Memory B cell (primary cell): ENCODE measurements around the gene NOP14.
"Not testable (repeated sequence)": the region's sequence is repeated elsewhere in the genome, so short reads cannot be mapped to it uniquely, and the experiment has no call there.

Source experiments
- ATAC-seq: fragments of 150-1000 bp; cut with Tn5 transposase; 2 replicates; pipeline ENCODE4 v1.10.0; 2021; ENCODE audit warnings: low read depth, mild to moderate bottlenecking, moderate library complexity
- DNase-seq, 2 donors: peaks; one replicate each; pipeline ENCODE4 v3.0.0; 2022; ENCODE audit warnings: low spot score in 2 of 2
- H3K27ac Mint-ChIP-seq: one replicate; pipeline ENCODE4 v1.8.0; 2022; ENCODE audit warnings: mild to moderate bottlenecking, moderate library complexity, mixed read lengths
- H3K27me3 Mint-ChIP-seq: one replicate; pipeline ENCODE4 v1.8.0; 2022; ENCODE audit warnings: mixed read lengths
- H3K36me3 Mint-ChIP-seq: one replicate; pipeline ENCODE4 v1.8.0; 2022; ENCODE audit warnings: mild to moderate bottlenecking, mixed read lengths
- H3K4me1 Mint-ChIP-seq: one replicate; pipeline ENCODE4 v1.8.0; 2022; ENCODE audit warnings: mixed read lengths
- H3K4me3 Mint-ChIP-seq: one replicate; pipeline ENCODE4 v1.8.0; 2022; ENCODE audit warnings: mild to moderate bottlenecking, moderate library complexity, mixed read lengths
- H3K9me3 Mint-ChIP-seq: one replicate; pipeline ENCODE4 v1.8.0; 2022; ENCODE audit warnings: mixed read lengths

The NOP14 gene

DNA sequence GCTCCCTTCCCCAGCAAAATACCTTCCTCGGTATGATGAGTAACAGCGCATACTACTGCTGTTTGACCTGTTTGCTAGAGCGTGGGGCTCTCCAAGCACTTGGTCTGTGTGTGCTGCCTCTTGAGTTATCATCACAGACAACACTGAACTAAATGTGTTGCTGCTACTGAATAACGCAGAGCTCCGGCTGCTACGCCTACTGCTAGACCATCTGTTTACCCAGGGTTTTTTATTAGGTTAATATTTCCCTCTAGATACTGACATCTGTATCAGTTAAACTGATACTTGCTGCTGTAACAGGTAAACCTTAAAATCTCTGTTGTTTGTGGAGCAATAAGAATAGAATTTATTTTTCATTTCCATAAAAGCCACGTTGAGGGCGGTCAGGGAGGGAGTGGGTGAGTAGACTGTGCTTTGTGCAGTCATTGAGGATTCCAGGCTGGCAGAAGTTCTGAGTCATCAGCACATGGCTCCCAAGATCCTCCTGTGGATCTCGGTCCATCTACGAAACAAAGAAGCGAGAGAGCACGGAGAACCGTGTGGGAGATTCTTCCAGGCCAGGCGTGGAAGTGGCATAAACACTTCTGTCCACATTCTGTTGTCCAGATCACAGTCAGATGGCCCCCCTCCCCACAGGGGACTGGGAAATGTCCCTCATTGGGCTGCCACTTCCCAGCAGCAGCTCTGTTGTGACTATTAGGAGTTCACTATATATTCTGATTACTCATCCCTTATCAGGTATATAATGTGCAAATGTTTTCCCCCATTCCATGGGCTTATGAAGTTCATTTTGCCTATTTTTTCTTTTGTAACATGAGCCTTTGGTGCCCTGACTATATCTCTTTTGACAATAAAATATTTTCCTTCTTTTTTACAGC lies 14.2 kb upstream of the NOP14 start:
- DNase-seq (no peak), ATAC-seq (no peak)
- peaks cover 3% of the 10 kb centered on the region for H3K9me3 Mint-ChIP-seq
- H3K27ac Mint-ChIP-seq, result no peak overlapping the region
- peaks cover 2% of the 10 kb centered on the region for H3K27me3 Mint-ChIP-seq
- peaks cover 2% of the 10 kb centered on the region for H3K36me3 Mint-ChIP-seq
- peaks cover 8% of the 10 kb centered on the region for H3K4me1 Mint-ChIP-seq
- H3K4me3 Mint-ChIP-seq, result no peak overlapping the region

GRCh38 chr4:2971275-2971674 lies 8.1 kb upstream of the NOP14 start:
- DNase-seq, result no peak
- Mint-ChIP-seq H3K4me3 (no peak overlapping the region), H3K27ac (no peak overlapping the region), H3K27me3 (peaks cover 2% of the 10 kb centered on the region), H3K9me3 (no peaks in the 10 kb centered on the region), H3K4me1 (peaks cover 5% of the 10 kb centered on the region), H3K36me3 (no peaks in the 10 kb centered on the region)
- ATAC-seq, result no peak

- H3K27me3 Mint-ChIP-seq, result no peaks in the 10 kb centered on the region
- peaks cover 9% of the 10 kb centered on the region for H3K4me1 Mint-ChIP-seq
- H3K36me3 Mint-ChIP-seq, result no peaks in the 10 kb centered on the region
- H3K9me3 Mint-ChIP-seq, result no peaks in the 10 kb centered on the region
- DNase-seq (no peak), ATAC-seq (no peak)
- H3K27ac Mint-ChIP-seq, result no peak overlapping the region
- H3K4me3 Mint-ChIP-seq, result no peak overlapping the region
These were observed 5.2 kb upstream of the NOP14 start for GRCh38 chr4:2968381-2968780.

GRCh38 chr4:2965262-2965661 lies 2.1 kb upstream of the NOP14 start:
- DNase-seq (no peak), ATAC-seq (no peak)
- Mint-ChIP-seq H3K36me3 (no peaks in the 10 kb centered on the region), H3K4me1 (peaks cover 15% of the 10 kb centered on the region), H3K4me3 (peak overlapping the region; percentile 27), H3K27ac (no peak overlapping the region), H3K9me3 (no peaks in the 10 kb centered on the region), H3K27me3 (no peaks in the 10 kb centered on the region)

GRCh38 chr4:2964706-2965258 lies 1.6 kb upstream of the NOP14 start:
- H3K4me3 Mint-ChIP-seq, result peak overlapping the region; percentile 89
- H3K9me3 Mint-ChIP-seq, result no peaks in the 10 kb centered on the region
- DNase-seq (no peak), ATAC-seq (no peak)
- no peaks in the 10 kb centered on the region for H3K36me3 Mint-ChIP-seq
- H3K27ac Mint-ChIP-seq, result no peak overlapping the region
- H3K4me1 Mint-ChIP-seq, result peaks cover 15% of the 10 kb centered on the region
- no peaks in the 10 kb centered on the region for H3K27me3 Mint-ChIP-seq

DNA sequence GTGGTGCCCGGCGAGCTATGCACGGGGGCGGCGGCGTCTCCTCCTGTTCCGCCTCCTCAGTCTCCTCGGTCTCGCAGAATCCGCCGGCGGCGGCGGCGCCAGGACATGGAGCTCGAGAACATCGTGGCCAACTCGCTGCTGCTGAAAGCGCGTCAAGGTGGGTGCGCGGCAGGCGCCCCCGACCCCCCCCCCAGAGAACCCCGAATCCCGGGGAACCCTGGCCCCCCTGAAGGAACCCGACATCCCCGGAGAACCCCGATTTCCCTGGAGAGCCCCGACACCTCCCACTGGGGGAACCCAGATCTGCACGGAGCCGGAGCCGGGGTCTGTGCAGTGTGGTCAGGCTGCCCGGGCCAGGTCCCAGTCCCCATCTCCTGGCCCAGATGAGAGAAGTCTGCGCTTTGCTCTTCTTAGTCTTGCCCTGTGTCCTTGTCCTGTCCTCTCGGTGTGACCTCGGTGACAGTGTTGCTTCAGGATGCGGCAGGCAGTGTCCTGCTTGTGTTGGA lies 813 bp upstream of the NOP14 start:
- H3K4me1 Mint-ChIP-seq, result peaks cover 18% of the 10 kb centered on the region
- no peaks in the 10 kb centered on the region for H3K9me3 Mint-ChIP-seq
- peak overlapping the region; percentile 89 for H3K4me3 Mint-ChIP-seq
- H3K27ac Mint-ChIP-seq, result no peak overlapping the region
- no peaks in the 10 kb centered on the region for H3K27me3 Mint-ChIP-seq
- peak; percentile 21 for ATAC-seq
- H3K36me3 Mint-ChIP-seq, result no peaks in the 10 kb centered on the region
- DNase-seq, result no peak

- Mint-ChIP-seq H3K27me3 (no peaks in the 10 kb centered on the region), H3K4me3 (peak overlapping the region; percentile 89), H3K27ac (peak overlapping the region; percentile 94), H3K9me3 (no peaks in the 10 kb centered on the region), H3K4me1 (peaks cover 25% of the 10 kb centered on the region), H3K36me3 (peaks cover 3% of the 10 kb centered on the region)
- peak; percentile 20 for ATAC-seq
- DNase-seq, result no peak
These were observed 512 bp downstream of the NOP14 start for GRCh38 chr4:2962614-2963174.

- DNase-seq (peak in 1 of 2 donors; percentile 18), ATAC-seq (no peak)
- Mint-ChIP-seq H3K4me1 (peaks cover 28% of the 10 kb centered on the region), H3K36me3 (peaks cover 6% of the 10 kb centered on the region), H3K27ac (peak overlapping the region; percentile 94), H3K4me3 (peak overlapping the region; percentile 89), H3K27me3 (no peaks in the 10 kb centered on the region), H3K9me3 (no peaks in the 10 kb centered on the region)
These were observed 1.3 kb downstream of the NOP14 start for GRCh38 chr4:2961811-2962441.

DNA sequence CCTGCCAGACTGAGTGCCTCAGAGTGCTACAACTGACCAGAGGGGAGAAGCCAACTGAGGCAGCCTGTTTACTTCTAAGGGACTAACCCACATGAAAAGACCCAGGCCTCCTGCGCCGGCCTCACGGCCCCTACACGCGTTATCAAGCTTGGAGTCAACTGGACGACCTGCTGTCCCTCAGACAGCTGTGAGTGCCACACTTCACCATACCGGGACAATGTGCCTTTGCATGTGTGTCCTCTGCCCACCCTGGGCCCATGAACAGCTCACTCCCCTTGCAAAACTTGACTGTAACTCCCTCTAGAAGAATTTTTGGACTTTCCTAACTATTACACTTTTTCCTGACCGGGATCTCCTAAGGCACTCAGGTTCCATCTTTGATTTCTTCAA lies 1.8 kb downstream of the NOP14 start:
- Mint-ChIP-seq H3K4me1 (peaks cover 28% of the 10 kb centered on the region), H3K36me3 (peaks cover 9% of the 10 kb centered on the region), H3K27ac (peak overlapping the region; percentile 94)

DNA sequence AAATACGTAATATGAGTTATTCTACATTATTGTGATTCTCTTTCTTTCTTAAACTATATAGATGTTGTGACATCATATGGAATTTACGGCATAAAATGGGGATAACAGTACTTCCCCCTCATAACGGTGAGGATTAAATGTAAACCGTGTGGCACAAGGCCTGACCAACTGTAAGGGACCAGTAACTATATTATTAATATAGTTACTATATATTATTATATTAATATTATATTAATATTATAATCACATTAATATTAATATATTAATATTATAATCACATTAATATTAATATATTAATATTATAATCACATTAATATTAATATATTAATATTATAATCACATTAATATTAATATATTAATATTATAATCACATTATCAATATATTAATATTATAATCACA lies 2.8 kb downstream of the NOP14 start:
- H3K27me3 Mint-ChIP-seq, DNase-seq, H3K9me3 Mint-ChIP-seq, H3K4me3 Mint-ChIP-seq, ATAC-seq, H3K27ac Mint-ChIP-seq: not testable (repeated sequence)
- Mint-ChIP-seq H3K36me3 (peaks cover 10% of the 10 kb centered on the region), H3K4me1 (peaks cover 28% of the 10 kb centered on the region)

More for the DNA sequence above, 1.8 kb downstream of the NOP14 start:
- DNase-seq (peak in 1 of 2 donors; percentile 15), ATAC-seq (no peak)
- Mint-ChIP-seq H3K4me3 (peak overlapping the region; percentile 89), H3K9me3 (no peaks in the 10 kb centered on the region), H3K27me3 (no peaks in the 10 kb centered on the region)

- H3K9me3 Mint-ChIP-seq, result no peaks in the 10 kb centered on the region
- H3K4me1 Mint-ChIP-seq, result peaks cover 34% of the 10 kb centered on the region
- no peak for DNase-seq
- H3K4me3 Mint-ChIP-seq, result no peak overlapping the region
- ATAC-seq, result no peak
- peaks cover 11% of the 10 kb centered on the region for H3K36me3 Mint-ChIP-seq
- no peaks in the 10 kb centered on the region for H3K27me3 Mint-ChIP-seq
- H3K27ac Mint-ChIP-seq, result peak overlapping the region; percentile 20
These were observed 4.8 kb downstream of the NOP14 start for GRCh38 chr4:2958446-2958845.

- DNase-seq, result peak; percentile 31 to 32
- not testable (repeated sequence) for H3K4me3 Mint-ChIP-seq, H3K9me3 Mint-ChIP-seq, ATAC-seq, H3K27me3 Mint-ChIP-seq
- H3K27ac Mint-ChIP-seq, result peak overlapping the region; percentile 93
- H3K4me1 Mint-ChIP-seq, result peaks cover 23% of the 10 kb centered on the region
- peaks cover 27% of the 10 kb centered on the region for H3K36me3 Mint-ChIP-seq
These were observed 7.8 kb downstream of the NOP14 start for GRCh38 chr4:2955186-2956044.
